MCF 10A (cell line): ENCODE results near the gene SNHG17. TPM values are rescaled to one million over a fixed set of nuclear protein-coding genes. Genes with fewer than 3 reads are reported as not detected.

Source experiments
- total RNA-seq: library from RNA; stranded (reverse); gene quantifications from 2 replicates; pipeline ENCODE4 v1.2.3, GENCODE V29; 2022

The SNHG17 gene
- total RNA-seq, 1 experiment from 2014 or later: 133 TPM

Other genes with a start within 250 kb of the SNHG17 start
- not detected in 2 replicates for gene KIAA1755, start 174.6 kb downstream of the SNHG17 start, total RNA-seq
- not detected in 2 replicates for gene BPI, start 131.2 kb downstream of the SNHG17 start, total RNA-seq
- not detected in 2 replicates for gene LBP, start 88.8 kb downstream of the SNHG17 start, total RNA-seq
- 33.8 and 37.3 TPM in 2 replicates for gene RALGAPB, start 37.5 kb upstream of the SNHG17 start, total RNA-seq
- gene ADIG, start 145.9 kb upstream of the SNHG17 start, total RNA-seq: not detected in 2 replicates
- not detected in 2 replicates for gene ARHGAP40, start 166.5 kb upstream of the SNHG17 start, total RNA-seq